ENCODE results near the gene CMTM7. TPM values are rescaled to one million over a fixed set of nuclear protein-coding genes. Genes with fewer than 3 reads are reported as not detected.

CMTM7 gene
- total and polyA plus RNA-seq, 9 of the 15 experiments (the other 6 are each of a cell fraction or from before 2014, with no cell fraction given) = 0.03 to 1.6 (median 0.42) TPM; not detected in 4

- no peaks in the 10 kb centered on the region for H3K36me3 ChIP-seq (ENCODE audit: control insufficient read depth, insufficient read depth, low read length)
- no peaks in the 10 kb centered on the region for H3K79me2 ChIP-seq (ENCODE audit: control insufficient read depth, insufficient read depth, low read length)
- H3K4me2 ChIP-seq (ENCODE audit: insufficient read depth, low read length) = no peak overlapping the region
- ChIA-PET CTCF (ENCODE audit: low intra/inter-chr PET ratio) (no interaction called here), POLR2A (interaction anchor here (0.7 kb wide), 1 partner anchor 51 kb away, joined by 3 read pairs; no protein-coding TSS in a partner anchor)
- intact Hi-C loops (cut with micrococcal nuclease) = loop anchor here (2.0 kb wide), 1 partner anchor 102 kb away; no protein-coding TSS in a partner anchor
- TF ChIP-seq, protein P1, sequence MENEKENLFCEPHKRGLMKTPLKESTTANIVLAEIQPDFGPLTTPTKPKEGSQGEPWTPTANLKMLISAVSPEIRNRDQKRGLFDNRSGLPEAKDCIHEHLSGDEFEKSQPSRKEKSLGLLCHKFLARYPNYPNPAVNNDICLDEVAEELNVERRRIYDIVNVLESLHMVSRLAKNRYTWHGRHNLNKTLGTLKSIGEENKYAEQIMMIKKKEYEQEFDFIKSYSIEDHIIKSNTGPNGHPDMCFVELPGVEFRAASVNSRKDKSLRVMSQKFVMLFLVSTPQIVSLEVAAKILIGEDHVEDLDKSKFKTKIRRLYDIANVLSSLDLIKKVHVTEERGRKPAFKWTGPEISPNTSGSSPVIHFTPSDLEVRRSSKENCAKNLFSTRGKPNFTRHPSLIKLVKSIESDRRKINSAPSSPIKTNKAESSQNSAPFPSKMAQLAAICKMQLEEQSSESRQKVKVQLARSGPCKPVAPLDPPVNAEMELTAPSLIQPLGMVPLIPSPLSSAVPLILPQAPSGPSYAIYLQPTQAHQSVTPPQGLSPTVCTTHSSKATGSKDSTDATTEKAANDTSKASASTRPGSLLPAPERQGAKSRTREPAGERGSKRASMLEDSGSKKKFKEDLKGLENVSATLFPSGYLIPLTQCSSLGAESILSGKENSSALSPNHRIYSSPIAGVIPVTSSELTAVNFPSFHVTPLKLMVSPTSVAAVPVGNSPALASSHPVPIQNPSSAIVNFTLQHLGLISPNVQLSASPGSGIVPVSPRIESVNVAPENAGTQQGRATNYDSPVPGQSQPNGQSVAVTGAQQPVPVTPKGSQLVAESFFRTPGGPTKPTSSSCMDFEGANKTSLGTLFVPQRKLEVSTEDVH (IDR thresholded peaks at IDR 0.05; ENCODE audit: low read depth, partially characterized antibody) = no peak
- TF ChIP-seq, protein P2, sequence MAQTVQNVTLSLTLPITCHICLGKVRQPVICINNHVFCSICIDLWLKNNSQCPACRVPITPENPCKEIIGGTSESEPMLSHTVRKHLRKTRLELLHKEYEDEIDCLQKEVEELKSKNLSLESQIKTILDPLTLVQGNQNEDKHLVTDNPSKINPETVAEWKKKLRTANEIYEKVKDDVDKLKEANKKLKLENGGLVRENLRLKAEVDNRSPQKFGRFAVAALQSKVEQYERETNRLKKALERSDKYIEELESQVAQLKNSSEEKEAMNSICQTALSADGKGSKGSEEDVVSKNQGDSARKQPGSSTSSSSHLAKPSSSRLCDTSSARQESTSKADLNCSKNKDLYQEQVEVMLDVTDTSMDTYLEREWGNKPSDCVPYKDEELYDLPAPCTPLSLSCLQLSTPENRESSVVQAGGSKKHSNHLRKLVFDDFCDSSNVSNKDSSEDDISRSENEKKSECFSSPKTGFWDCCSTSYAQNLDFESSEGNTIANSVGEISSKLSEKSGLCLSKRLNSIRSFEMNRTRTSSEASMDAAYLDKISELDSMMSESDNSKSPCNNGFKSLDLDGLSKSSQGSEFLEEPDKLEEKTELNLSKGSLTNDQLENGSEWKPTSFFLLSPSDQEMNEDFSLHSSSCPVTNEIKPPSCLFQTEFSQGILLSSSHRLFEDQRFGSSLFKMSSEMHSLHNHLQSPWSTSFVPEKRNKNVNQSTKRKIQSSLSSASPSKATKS (CRISPR knock-in tag; IDR thresholded peaks at IDR 0.05) = no peak
- TF ChIP-seq TSHZ1 (CRISPR knock-in tag; IDR thresholded peaks at IDR 0.05) (no peak), JUND (IDR thresholded peaks at IDR 0.05; ENCODE audit: borderline replicate concordance, low read depth, low read length) (no peak), JUND (tag; IDR thresholded peaks at IDR 0.05; ENCODE audit: borderline replicate concordance, low read depth, low read length) (no peak), MAFG (tag; conservative IDR thresholded peaks at IDR 0.05) (no peak), CBFA2T3 (IDR thresholded peaks at IDR 0.05) (no peak), MTA3 (IDR thresholded peaks at IDR 0.05; ENCODE audit: borderline replicate concordance) (no peak), ZNF77 (CRISPR knock-in tag; IDR thresholded peaks at IDR 0.05) (no peak)
- TF ChIP-seq, protein P3, sequence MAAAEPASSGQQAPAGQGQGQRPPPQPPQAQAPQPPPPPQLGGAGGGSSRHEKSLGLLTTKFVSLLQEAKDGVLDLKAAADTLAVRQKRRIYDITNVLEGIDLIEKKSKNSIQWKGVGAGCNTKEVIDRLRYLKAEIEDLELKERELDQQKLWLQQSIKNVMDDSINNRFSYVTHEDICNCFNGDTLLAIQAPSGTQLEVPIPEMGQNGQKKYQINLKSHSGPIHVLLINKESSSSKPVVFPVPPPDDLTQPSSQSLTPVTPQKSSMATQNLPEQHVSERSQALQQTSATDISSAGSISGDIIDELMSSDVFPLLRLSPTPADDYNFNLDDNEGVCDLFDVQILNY (CRISPR knock-in tag; IDR thresholded peaks at IDR 0.05) = no peak
- peaks cover 0 to 6% of the 10 kb centered on the region in 2 experiments; a peak in 1 of 5 replicates for H3K4me1 ChIP-seq (replicated peaks in 1 of 2; ENCODE audit: control insufficient read depth in 2 of 2, insufficient read depth in 2 of 2, low read length in 2 of 2)
- FAIRE-seq (no peak), ATAC-seq (no peak), DNase-seq (ENCODE audit: extremely low read depth in 1 of 4, low spot score in 3 of 4) (no peak)
- in situ Hi-C loops (cut with MboI) = no loop called here
- no peak overlapping the region for H3K4me3 ChIP-seq
- BruUV-seq (replicated peaks) = no TSS peak
- H3K9me1 ChIP-seq (ENCODE audit: control insufficient read depth, insufficient read depth, low read length) = no peaks in the 10 kb centered on the region
- H3K27ac ChIP-seq (ENCODE audit: extremely low read depth, low read depth, low read length) = no peak overlapping the region
- no peaks in the 10 kb centered on the region for H4K20me1 ChIP-seq (replicated peaks; ENCODE audit: control insufficient read depth, insufficient read depth, low read length)
- no peaks in the 10 kb centered on the region for H3K9me3 ChIP-seq (replicated peaks; ENCODE audit: control insufficient read depth, insufficient read depth, low read depth, low read length)
- no peak overlapping the region for H3K9ac ChIP-seq (ENCODE audit: insufficient read depth in 1 of 2, low read depth in 2 of 2, low read length in 2 of 2)
- H3K27me3 ChIP-seq (ENCODE audit: control insufficient read depth in 2 of 2, insufficient read depth in 2 of 2, low read length in 2 of 2) = peaks cover 24 to 39% of the 10 kb centered on the region in 2 experiments; a peak in 4 of 5 replicates
- WGBS (ENCODE audit: insufficient coverage, low coverage, missing lambda C conversion rate) = under 1% methylated on average over 10 of the region's 10 CpGs
- no peak overlapping the region for H2AFZ ChIP-seq (ENCODE audit: low read depth, low read length)
Measured at GRCh38 chr3:32398531-32398930, 6.9 kb downstream of the CMTM7 start.

Measured in K562 (cell line).